GM12891 (cell line): ENCODE data around the gene B3GNT3.
"Not testable (repeated sequence)": the region's sequence is repeated elsewhere in the genome, so short reads cannot be mapped to it uniquely, and the experiment has no call there.

Experiments
- PAX5 ChIP-seq: IDR thresholded peaks from 2 replicates; pipeline ENCODE4 v1.6.1; 2011; ENCODE audit warnings: low read length, moderate library complexity, mild to moderate bottlenecking; ENCODE audit not compliant: insufficient read depth, severe bottlenecking
- POLR2A ChIP-seq: IDR thresholded peaks from 2 replicates; pipeline ENCODE4 v1.6.1; 2011; ENCODE audit warnings: low read depth, low read length, control low read depth
- POLR2AphosphoS5 ChIP-seq: IDR thresholded peaks from 2 replicates; pipeline ENCODE4 v1.6.1; 2011; ENCODE audit warnings: low read depth, low read length, control low read depth
- POU2F2 ChIP-seq: IDR thresholded peaks from 2 replicates; pipeline ENCODE4 v1.6.1; 2011; ENCODE audit warnings: low read depth, mild to moderate bottlenecking, control low read depth, low read length, moderate library complexity
- SPI1 ChIP-seq: IDR thresholded peaks from 2 replicates; pipeline ENCODE4 v1.6.1; 2011; ENCODE audit warnings: low read depth, low read length, control low read depth
- TAF1 ChIP-seq: IDR thresholded peaks from 2 replicates; pipeline ENCODE4 v1.6.1; 2011; ENCODE audit warnings: low read depth, low read length, control low read depth

GRCh38 chr19:17798599-17798998 is 3.7 kb downstream of the B3GNT3 start:
- TF ChIP-seq POLR2A, POLR2AphosphoS5, SPI1, TAF1, POU2F2, PAX5: not testable (repeated sequence)
